GM18870 (cell line): ENCODE measurements around the gene ARFRP1.

Experiments
- ATAC-seq: cut with Tn5 transposase; IDR thresholded peaks from one replicate; pipeline ENCODE4 v1.9.1; 2021; ENCODE audit warnings: moderate library complexity; ENCODE audit not compliant: unreplicated experiment

The ARFRP1 gene

GRCh38 chr20:63692436-63693082 lies 15.2 kb downstream of the ARFRP1 start:
- no peak for ATAC-seq

GRCh38 chr20:63691711-63692435 lies 15.9 kb downstream of the ARFRP1 start:
- ATAC-seq, result no peak

- ATAC-seq, result no peak
These were observed 16.7 kb downstream of the ARFRP1 start for GRCh38 chr20:63690898-63691710.

- ATAC-seq, result no peak
These were observed 17.5 kb downstream of the ARFRP1 start for GRCh38 chr20:63690003-63690897.

GRCh38 chr20:63689046-63690002 lies 18.5 kb downstream of the ARFRP1 start:
- no peak for ATAC-seq

- ATAC-seq, result no peak
These were observed 19.3 kb downstream of the ARFRP1 start for GRCh38 chr20:63688228-63689045.

- ATAC-seq, result no peak
These were observed 20.2 kb downstream of the ARFRP1 start for GRCh38 chr20:63687419-63688178.

GRCh38 chr20:63686492-63687321 lies 21.1 kb downstream of the ARFRP1 start:
- ATAC-seq, result no peak

GRCh38 chr20:63686094-63686491 lies 21.7 kb downstream of the ARFRP1 start:
- no peak for ATAC-seq

GRCh38 chr20:63685269-63686026 lies 22.3 kb downstream of the ARFRP1 start:
- ATAC-seq, result no peak

GRCh38 chr20:63682384-63683139 lies 25.2 kb downstream of the ARFRP1 start:
- no peak for ATAC-seq

GRCh38 chr20:63681609-63682142 lies 26.1 kb downstream of the ARFRP1 start:
- no peak for ATAC-seq

- ATAC-seq, result no peak
These were observed 26.7 kb downstream of the ARFRP1 start for GRCh38 chr20:63680857-63681608.

GRCh38 chr20:63680427-63680826 lies 27.3 kb downstream of the ARFRP1 start:
- ATAC-seq, result no peak

GRCh38 chr20:63679799-63680305 lies 27.9 kb downstream of the ARFRP1 start:
- no peak for ATAC-seq
